Neuron (in vitro differentiated cells): ENCODE measurements around the gene DUSP9.
"Not testable (repeated sequence)": the region's sequence is repeated elsewhere in the genome, so short reads cannot be mapped to it uniquely, and the experiment has no call there.

Experiments
- H2AFZ ChIP-seq: one replicate; pipeline ENCODE4 v1.6.1; 2013; ENCODE audit warnings: low read depth, mild to moderate bottlenecking, inconsistent platforms, low read length, moderate library complexity
- H3K27me3 ChIP-seq: one replicate; pipeline ENCODE4 v1.6.1; 2013; ENCODE audit warnings: low read length; ENCODE audit not compliant: insufficient read depth
- H3K36me3 ChIP-seq: one replicate; pipeline ENCODE4 v1.6.1; 2013; ENCODE audit warnings: low read length; ENCODE audit not compliant: insufficient read depth
- H3K4me1 ChIP-seq: one replicate; pipeline ENCODE4 v1.6.1; 2013; ENCODE audit warnings: low read length; ENCODE audit not compliant: insufficient read depth
- H3K4me3 ChIP-seq: 2 replicates; pipeline ENCODE4 v1.5.1; 2013; ENCODE audit warnings: mild to moderate bottlenecking, low read length, moderate library complexity
- H3K9me3 ChIP-seq: one replicate; pipeline ENCODE4 v1.6.1; 2013; ENCODE audit warnings: low read length

DUSP9 gene

DNA sequence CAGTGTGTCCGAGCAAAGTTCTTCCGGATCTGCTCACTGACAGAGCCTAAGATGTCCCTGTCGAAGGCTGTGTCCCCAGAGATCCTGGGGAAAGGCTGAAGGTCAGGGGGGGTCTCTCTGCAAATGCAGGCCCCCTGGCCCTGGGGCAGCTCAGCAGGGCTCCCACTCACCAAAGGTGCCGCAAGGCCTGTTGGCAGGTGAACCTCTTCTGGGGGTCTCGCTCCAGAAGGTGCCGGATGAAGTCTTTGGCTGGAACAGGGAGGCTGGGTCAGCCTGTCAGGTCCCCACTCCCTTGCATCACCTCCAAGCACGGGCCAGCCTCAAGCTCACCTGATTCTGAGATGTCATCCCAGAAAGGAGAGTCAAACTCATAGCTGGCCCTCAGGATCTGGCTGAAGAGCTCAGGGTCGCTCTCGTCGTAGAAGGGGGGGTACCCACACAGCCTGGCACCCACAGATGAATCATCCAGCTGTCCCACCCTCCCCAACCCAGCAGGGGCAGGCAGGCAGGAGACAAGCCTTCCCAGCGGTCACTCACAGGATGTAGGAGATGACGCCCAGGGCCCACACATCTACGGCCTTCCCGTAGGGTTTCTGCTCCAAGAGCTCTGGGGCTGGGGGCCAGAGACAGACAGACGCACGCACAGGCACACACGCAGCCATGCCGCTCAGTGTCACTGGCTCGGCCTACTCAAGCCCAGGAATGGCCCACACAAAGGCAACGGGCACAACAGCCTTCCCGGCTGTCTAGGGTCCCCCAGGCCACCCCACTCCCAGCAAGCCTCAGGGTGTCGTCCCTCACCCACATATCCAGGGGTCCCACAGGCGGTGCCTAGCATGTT lies 24.0 kb downstream of the DUSP9 start:
- H3K27me3 ChIP-seq = peaks cover 2% of the 10 kb centered on the region
- H3K4me1 ChIP-seq = no peaks in the 10 kb centered on the region
- no peak overlapping the region for H3K4me3 ChIP-seq
- no peak overlapping the region for H2AFZ ChIP-seq
- no peaks in the 10 kb centered on the region for H3K36me3 ChIP-seq
- H3K9me3 ChIP-seq = no peaks in the 10 kb centered on the region

DNA sequence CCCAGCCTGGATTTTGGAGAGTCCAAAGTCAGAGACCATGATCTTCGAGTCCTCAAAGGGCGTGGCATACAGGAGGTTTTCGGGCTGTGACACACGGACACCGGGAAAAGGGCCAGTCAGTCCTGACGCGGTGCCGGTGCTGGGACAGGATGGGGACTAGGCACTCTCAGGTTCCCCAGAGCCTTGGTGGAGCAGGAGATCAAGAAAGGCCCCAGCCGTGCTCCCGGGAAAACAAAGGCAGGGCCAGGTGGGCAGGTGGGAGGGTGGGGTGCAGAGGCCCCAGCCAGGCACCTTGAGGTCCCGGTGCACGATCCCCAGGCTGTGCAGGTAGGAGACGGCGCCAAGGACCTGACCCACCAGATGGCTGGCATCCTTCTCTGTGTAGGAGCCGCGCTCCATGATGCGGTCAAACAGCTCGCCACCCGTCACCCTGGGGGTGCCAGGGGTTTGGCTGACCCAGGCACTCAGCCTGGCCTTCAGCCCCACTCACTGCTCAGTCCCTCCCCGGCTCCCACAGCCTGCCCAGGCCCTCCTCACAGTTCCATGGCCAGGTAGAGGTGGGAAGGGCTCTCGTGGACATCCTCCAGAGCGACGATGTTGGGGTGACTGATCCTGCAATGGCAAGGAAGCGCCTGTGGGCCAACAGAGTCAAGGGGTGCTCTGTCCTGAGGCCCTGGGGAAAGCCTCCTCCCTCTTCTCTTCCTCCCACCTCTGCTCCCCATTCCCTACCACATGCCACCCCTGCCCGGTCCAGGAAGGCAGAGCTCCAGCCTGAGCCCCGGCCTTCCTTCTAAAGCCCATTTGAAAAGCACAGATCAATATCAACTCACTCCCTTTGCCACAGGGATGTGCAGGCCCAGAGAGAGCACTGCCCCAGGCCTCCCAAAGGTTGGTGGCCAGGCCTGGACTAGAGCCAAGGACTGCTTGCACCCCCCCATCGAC lies 24.9 kb downstream of the DUSP9 start:
- Histone ChIP-seq H3K4me3 (no peak overlapping the region), H3K4me1 (no peaks in the 10 kb centered on the region), H3K27me3 (peaks cover 2% of the 10 kb centered on the region), H3K9me3 (no peaks in the 10 kb centered on the region), H2AFZ (no peak overlapping the region), H3K36me3 (no peaks in the 10 kb centered on the region)

DNA sequence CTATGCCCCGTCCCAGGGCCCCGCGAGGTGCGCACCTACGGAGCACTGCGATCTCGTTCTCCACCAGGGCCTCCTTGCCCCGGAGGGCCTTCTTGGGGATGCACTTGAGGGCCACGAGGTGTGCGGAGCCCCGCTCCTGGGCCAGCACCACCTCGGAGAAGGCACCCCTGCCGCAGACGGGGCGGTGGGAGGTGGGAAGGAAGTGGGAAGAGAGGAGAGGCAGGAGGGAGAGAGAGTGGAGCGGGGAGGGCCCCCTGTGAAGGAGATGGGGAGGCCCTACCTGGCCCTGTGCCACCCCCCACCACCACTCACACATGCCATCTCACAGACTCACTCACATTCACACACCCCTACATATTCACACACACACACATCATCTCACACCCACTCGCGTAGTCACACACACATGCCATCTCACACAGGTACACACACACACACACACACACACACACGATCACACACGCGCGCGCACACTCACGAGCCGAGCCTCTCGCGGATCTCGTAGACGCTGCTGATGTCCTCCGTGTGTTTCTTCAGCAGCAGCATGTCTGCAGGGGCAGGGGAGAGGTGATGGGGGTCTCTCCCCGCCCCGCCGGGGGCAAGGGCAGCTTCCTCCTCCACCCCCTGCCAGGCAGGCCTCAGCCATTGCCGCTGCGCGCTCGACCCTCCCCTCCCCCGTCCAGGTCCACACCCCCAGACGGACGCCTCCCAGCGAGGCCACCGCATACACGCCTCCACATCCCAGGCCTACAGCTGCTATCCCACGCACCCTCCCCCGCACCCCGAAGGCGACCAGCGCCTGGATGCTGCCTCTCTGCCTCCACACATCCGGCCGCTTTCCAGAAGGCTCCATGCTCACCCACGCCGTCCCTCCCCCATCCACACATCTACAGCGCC lies 25.8 kb downstream of the DUSP9 start:
- no peaks in the 10 kb centered on the region for H3K4me1 ChIP-seq
- H3K27me3 ChIP-seq = peaks cover 2% of the 10 kb centered on the region
- no peak overlapping the region for H2AFZ ChIP-seq
- no peaks in the 10 kb centered on the region for H3K36me3 ChIP-seq
- H3K4me3 ChIP-seq = no peak overlapping the region
- H3K9me3 ChIP-seq = no peaks in the 10 kb centered on the region

DNA sequence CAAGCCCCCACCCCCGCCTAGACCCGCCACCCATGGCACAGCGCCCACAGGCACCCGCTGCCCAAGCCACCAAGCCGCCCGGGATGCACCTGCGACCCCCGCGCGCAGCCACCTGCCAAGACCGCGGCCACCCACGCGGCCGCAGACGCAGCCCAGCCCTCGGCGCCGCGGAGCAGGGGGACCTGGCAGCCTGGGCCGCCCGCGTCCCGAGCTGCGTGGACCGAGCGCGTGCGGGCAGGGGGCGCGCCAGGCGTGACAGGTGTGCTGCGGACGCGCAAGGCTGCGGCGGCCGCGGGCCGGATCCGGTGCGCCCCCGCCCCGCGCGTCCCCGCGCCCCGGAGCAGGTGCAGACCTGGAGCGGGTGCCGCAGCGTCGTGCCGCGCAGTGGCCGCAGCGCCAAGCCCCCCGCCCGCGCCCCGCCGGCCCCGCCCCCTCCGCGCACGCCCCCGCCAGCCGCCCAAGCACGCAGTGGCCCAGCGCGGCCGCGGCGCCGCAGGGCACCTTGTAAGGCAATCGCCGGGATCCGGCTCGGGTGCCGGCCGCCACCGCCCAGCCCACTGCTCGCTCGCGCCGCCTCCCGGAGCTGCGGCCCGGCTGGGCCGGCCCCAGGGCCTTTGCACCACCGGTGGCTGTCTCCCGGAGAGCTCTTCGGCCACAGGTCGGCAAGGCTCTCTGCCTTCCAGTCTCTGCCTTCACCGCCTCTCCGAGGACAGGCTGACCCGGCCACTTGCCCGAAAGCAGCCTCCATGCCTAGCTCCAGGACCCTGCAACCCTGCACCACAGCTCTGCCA lies 26.6 kb downstream of the DUSP9 start, which contains the start of gene PNCK:
Gene PNCK (minus strand): TSS at position 386 of the 791 bp plus-strand sequence. CDS start 737 bp downstream, outside the sequence.
- no peaks in the 10 kb centered on the region for H3K36me3 ChIP-seq
- H3K4me3 ChIP-seq = no peak within 1 kb of the TSS
- H3K4me1 ChIP-seq = no peaks in the 10 kb centered on the region
- no peak within 1 kb of the TSS for H2AFZ ChIP-seq
- peaks cover 2% of the 10 kb centered on the region for H3K27me3 ChIP-seq
- H3K9me3 ChIP-seq = no peaks in the 10 kb centered on the region

DNA sequence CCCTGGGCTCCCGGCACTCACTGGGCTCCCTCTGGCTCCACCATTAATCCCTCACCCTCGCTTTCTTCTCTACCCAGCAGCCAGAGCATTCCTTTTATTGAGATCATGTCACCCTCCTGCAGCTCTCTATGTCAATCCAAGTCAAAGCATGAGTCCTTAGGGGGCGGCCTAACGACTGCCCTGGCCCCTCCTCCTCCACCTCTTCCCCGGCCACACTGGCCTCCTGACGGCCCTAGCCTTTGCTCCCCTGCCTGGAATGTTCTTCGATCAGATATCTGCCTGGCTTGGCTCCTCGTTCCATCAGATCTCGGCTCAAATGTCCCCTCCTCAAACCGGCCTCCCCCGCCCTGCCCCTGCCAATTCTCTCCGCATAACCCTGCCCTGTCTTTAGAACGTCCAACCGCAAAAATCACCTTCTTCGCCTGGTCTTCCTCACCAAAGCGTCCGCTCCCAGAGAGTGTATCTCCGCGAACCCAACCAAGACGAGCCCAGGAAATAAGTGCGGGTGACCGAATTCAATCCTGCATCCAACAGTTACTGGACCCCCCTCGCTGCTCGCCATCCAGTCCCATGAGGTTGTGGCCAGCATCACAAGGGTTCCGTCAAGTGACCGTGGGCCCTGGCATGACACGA lies 27.3 kb downstream of the DUSP9 start:
- no peaks in the 10 kb centered on the region for H3K9me3 ChIP-seq

DNA sequence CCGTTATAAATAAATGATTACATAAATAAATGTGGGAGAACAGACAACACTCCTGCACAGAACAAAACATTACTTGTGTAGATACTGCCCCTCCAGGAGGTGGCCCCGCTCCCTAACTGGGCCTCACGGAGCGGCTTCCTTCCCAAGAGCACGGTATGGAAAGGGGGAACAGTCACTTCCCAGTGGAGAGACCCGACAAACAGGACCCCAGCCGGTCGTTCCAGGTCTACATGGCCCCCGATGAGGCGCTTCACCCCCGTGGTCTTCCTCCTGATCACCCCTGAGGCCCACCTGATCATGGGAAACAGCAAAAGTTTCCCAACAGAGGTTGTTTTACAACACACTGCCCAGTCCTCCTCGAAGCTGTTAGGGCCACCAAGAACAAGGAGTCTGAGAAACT lies 34.2 kb downstream of the DUSP9 start:
- Histone ChIP-seq H3K36me3 (no peaks in the 10 kb centered on the region), H2AFZ (no peak overlapping the region), H3K9me3 (peaks cover 2% of the 10 kb centered on the region), H3K4me1 (peaks cover 19% of the 10 kb centered on the region), H3K4me3 (no peak overlapping the region), H3K27me3 (no peaks in the 10 kb centered on the region)

More for the DNA sequence above, 27.3 kb downstream of the DUSP9 start:
- H3K27me3 ChIP-seq = peaks cover 2% of the 10 kb centered on the region
- no peaks in the 10 kb centered on the region for H3K36me3 ChIP-seq
- no peak overlapping the region for H3K4me3 ChIP-seq
- H3K4me1 ChIP-seq = no peaks in the 10 kb centered on the region
- H2AFZ ChIP-seq = no peak overlapping the region

DNA sequence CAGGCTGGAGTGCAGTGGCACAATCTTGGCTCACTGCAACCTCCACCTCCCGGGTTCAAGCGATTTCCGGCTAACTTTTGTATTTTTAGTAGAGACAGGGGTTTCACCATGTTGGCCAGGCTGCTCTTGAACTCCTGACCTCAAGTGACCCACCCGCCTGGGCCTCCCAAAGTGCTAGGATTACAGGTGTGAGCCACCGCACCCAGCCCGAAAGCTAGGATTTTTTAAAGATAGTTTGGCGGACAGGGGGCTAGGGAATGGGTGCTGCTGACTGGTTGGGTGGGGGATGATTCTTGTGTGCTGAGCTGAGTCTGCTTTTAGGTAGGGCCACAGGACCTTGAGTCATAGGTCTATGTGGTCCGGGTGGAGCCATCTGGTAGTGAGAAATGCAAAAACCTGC lies 36.5 kb downstream of the DUSP9 start:
- not testable (repeated sequence) for H3K36me3 ChIP-seq, H2AFZ ChIP-seq, H3K9me3 ChIP-seq, H3K4me3 ChIP-seq, H3K27me3 ChIP-seq
- H3K4me1 ChIP-seq = peaks cover 27% of the 10 kb centered on the region

DNA sequence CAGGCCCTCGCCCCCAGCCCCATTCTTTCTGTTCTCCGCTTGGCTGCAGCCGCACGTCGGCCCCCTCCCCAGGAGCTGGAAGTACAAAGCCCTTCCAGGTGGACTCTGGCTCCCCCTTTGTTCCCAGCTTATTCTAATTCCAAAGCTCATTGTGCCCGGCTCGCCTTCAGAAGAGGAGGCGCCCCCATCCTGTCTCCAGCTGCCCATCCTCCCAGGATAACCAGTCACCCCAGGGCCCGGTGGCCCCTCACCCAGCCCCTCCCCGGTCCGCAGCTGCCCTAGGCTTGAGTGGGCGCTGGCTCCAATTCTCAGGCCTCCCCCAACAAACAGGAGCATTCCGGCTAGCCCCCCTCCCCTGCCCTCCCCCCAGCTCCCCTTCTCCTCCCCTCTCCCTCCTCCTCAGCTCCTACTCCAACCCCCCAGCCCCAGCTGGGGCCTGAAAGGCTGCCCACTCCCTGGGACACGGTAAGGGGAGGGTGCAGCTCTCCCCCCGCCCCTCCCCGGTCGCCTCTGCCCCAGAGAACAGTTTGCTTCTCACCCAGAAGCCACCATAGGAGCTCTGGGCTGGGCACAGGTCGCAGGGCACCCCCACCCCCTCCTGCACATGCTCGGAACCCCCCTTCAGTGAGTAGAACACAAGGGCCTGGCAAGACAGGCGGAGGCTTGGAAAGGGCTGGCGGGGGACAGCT lies 37.6 kb downstream of the DUSP9 start:
- Histone ChIP-seq H2AFZ (no peak overlapping the region), H3K36me3 (no peaks in the 10 kb centered on the region), H3K9me3 (peaks cover 2% of the 10 kb centered on the region), H3K27me3 (no peaks in the 10 kb centered on the region), H3K4me3 (peak overlapping the region; percentile 52), H3K4me1 (peaks cover 28% of the 10 kb centered on the region)

DNA sequence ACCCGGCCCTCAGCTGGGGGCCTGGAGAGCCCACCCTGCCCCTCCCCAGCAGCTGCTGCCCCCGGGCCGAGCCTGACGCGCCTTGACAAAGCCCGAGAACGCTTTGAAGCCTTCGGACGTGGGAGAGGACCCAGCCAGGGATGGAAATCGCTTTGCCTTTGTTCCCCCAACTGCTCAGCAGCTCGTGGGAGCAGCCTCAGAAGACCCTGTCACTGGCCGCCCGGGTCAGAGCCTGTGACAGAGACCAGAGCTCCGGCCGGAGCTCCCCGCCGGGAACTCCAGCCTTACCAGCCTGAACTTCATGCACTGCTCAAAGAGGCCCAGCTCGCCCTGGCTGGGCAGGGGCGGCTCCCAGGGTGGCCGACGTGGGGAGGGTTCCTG lies 38.1 kb downstream of the DUSP9 start:
- peaks cover 33% of the 10 kb centered on the region for H3K4me1 ChIP-seq
- H3K36me3 ChIP-seq = no peaks in the 10 kb centered on the region
- H2AFZ ChIP-seq = no peak overlapping the region
- peak overlapping the region; percentile 52 for H3K4me3 ChIP-seq
- H3K27me3 ChIP-seq = no peaks in the 10 kb centered on the region
- H3K9me3 ChIP-seq = peaks cover 1% of the 10 kb centered on the region

DNA sequence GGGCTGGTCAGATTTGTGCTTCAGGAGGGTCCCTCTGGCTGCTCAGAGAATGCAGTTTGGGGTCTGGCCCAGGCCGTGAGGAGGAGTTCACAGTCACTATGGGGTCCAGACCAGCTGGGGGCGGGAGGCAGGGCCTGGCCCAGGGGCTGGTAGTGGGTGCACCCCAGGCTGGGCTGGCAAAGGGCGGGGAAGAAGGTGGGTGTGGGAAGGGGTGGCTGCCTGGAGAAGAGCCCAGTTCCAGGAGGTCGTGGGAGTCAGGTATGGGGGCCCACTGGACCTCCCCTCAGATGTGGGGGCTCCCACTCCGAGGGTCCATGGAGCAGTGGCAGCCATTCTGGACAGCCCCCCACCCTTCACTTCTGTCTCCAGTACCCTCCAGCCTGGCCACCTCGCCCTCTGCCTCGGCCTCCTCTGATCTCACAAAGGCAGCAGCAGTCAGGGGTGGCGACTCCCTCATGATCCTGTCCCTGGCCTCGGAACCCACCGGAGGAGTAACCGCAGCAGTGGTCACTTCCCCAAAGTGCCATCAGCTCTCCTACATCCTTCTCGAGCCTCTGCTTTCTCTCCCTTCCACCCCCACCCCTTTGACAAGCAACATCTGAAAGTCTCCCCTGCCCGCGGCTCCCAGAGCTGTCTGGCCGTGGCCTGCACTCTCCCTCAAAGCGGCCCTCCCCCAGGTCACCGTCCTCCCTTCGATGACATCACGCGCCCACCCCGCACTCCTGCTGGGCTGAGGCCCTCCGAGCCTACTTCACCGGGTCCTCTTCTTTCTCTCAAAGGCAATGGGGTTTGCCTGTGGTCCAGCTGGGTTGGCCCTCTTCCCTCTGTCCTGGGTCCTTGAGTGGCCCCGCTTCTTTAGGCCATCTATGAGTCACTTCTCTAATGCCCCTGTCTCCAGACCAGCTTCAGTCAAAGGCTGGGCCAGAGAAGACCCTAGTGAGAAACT lies 39.0 kb downstream of the DUSP9 start:
- Histone ChIP-seq H3K4me3 (peak overlapping the region; percentile 52), H3K27me3 (no peaks in the 10 kb centered on the region), H3K36me3 (peaks cover 3% of the 10 kb centered on the region)

More for the DNA sequence above, 39.0 kb downstream of the DUSP9 start:
- H3K9me3 ChIP-seq = no peaks in the 10 kb centered on the region
- peaks cover 39% of the 10 kb centered on the region for H3K4me1 ChIP-seq
- H2AFZ ChIP-seq = no peak overlapping the region
